Measurements from ENCODE around the gene CALR. TPM values are rescaled to one million over a fixed set of nuclear protein-coding genes. Genes with fewer than 3 reads are reported as not detected.

CALR gene
- total and polyA plus RNA-seq, 9 of the 15 experiments (the other 6 are each of a cell fraction or from before 2014, with no cell fraction given), result 126 to 811 (median 642) TPM

GRCh38 chr19:12983542-12984142, 45.2 kb downstream of the CALR start (continued):
- no peak for TF ChIP-seq ZNF280B (CRISPR knock-in tag; IDR thresholded peaks at IDR 0.05)
- TF ChIP-seq KDM5B (IDR thresholded peaks at IDR 0.05; ENCODE audit: insufficient replicate concordance, low read depth, low read length), result no peak
- no peak for TF ChIP-seq CREBBP (IDR thresholded peaks at IDR 0.05; ENCODE audit: low read depth, low read length)
- TF ChIP-seq SIN3A (IDR thresholded peaks at IDR 0.05; ENCODE audit: borderline replicate concordance in 2 of 2, control insufficient read depth in 1 of 2, low read depth in 2 of 2, low read length in 2 of 2), result 0 out of 4 replicates have a peak, but pooled peaks of 1 of the 2 experiments have one; percentile 27
- TF ChIP-seq ARID4B (CRISPR knock-in tag; IDR thresholded peaks at IDR 0.05), result peak; percentile 61; the same call in 1 of the 2 replicates
- TF ChIP-seq HDAC2 (IDR thresholded peaks at IDR 0.05), result peak; percentile 15; the same call in 1 of the 2 replicates
- no peak for TF ChIP-seq KAT2B (IDR thresholded peaks at IDR 0.05; ENCODE audit: low read depth, low read length)
- peak; percentile 79 for TF ChIP-seq SMAD4 (CRISPR knock-in tag; conservative IDR thresholded peaks at IDR 0.05)
- no peak for TF ChIP-seq CREB5 (CRISPR knock-in tag; IDR thresholded peaks at IDR 0.05)
- TF ChIP-seq HINFP (tag; conservative IDR thresholded peaks at IDR 0.05; ENCODE audit: low read depth), result no peak
- TF ChIP-seq MTA2 (IDR thresholded peaks at IDR 0.05; ENCODE audit: low read depth), result peak; percentile 33; the same call in 1 of the 2 replicates
- no peak; the same call in 1 of the 2 replicates for TF ChIP-seq ATF3 (IDR thresholded peaks at IDR 0.05)
- TF ChIP-seq ATF3 (CRISPR knock-in tag; conservative IDR thresholded peaks at IDR 0.05), result peak; percentile 44; the same call in 1 of the 2 replicates
- TF ChIP-seq WHSC1 (IDR thresholded peaks at IDR 0.05; ENCODE audit: low read length), result no peak
- no peak for TF ChIP-seq KAT7 (CRISPR knock-in tag; IDR thresholded peaks at IDR 0.05; ENCODE audit: borderline replicate concordance)
- no peak for TF ChIP-seq ZNF707 (CRISPR knock-in tag; conservative IDR thresholded peaks at IDR 0.05)
